Measurements from ENCODE around the gene NRP1. TPM values are rescaled to one million over a fixed set of nuclear protein-coding genes. Genes with fewer than 3 reads are reported as not detected.

The NRP1 gene
- total and polyA plus RNA-seq, 2 of the 8 experiments (the other 6 are each of a cell fraction or from before 2014, with no cell fraction given), result 1.2 to 2.1 TPM

DNA sequence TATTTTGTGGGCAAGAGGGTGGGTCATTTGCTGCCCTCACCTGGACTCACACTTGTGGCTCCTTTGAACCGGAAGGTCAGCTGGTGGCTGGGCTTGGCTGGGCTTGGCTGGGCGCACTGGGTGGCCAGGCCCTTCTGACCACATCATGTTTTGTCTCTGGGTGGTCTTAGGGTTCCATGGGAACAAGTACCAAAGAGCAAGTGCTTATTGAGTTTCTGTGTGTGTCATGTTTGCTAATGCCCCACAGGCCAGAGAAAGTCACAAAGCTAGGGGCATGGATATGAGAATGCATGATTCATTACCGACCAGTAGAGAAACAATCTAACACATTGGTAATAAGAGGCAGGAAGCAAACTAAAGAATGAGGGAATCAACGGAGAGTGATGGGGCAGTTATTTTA is 33.6 kb upstream of the NRP1 start:
- no peak overlapping the region for H4K91ac ChIP-seq (replicated peaks; ENCODE audit: insufficient read length, low read length)

More for the DNA sequence above, 33.6 kb upstream of the NRP1 start:
- no peak overlapping the region for H3K23ac ChIP-seq (ENCODE audit: insufficient read length)
- no peak overlapping the region for H3K4ac ChIP-seq (replicated peaks; ENCODE audit: insufficient read length, low read depth, low read length)
- H4K5ac ChIP-seq (ENCODE audit: insufficient read length, low read depth, low read length), result no peak overlapping the region
- no peak overlapping the region for H4K8ac ChIP-seq (ENCODE audit: extremely low read depth, insufficient read depth, low read length)
- no peaks in the 10 kb centered on the region for H3K79me2 ChIP-seq (ENCODE audit: control insufficient read depth in 1 of 2, insufficient read depth in 2 of 2, low read length in 2 of 2)
- FAIRE-seq, result no peak
- no peak overlapping the region for H3K18ac ChIP-seq (ENCODE audit: extremely low read depth, low read length)
- H4K20me1 ChIP-seq (replicated peaks in 1 of 2; ENCODE audit: control insufficient read depth in 1 of 2, insufficient read depth in 2 of 2, low read length in 2 of 2), result no peaks in the 10 kb centered on the region
- no peak for DNase-seq (ENCODE audit: low read depth in 1 of 2, low spot score in 2 of 2)
- H2BK15ac ChIP-seq (ENCODE audit: low read length), result no peak overlapping the region
- no peak overlapping the region for H3K27ac ChIP-seq (ENCODE audit: low read depth, low read length)
- no peak overlapping the region for H3K4me2 ChIP-seq (ENCODE audit: insufficient read depth in 1 of 2, low read depth in 2 of 2, low read length in 2 of 2)
- H3K56ac ChIP-seq (replicated peaks; ENCODE audit: insufficient read length, low read depth, low read length), result no peak overlapping the region
- H3K4me1 ChIP-seq (replicated peaks in 1 of 4; ENCODE audit: control insufficient read depth in 3 of 4, insufficient read depth in 4 of 4, low read length in 3 of 4), result no peaks in the 10 kb centered on the region
- no peak overlapping the region for H2BK20ac ChIP-seq (ENCODE audit: low read length)
- no peaks in the 10 kb centered on the region for H3K27me3 ChIP-seq (replicated peaks in 1 of 4; ENCODE audit: control insufficient read depth in 3 of 4, extremely low read depth in 1 of 4, insufficient read depth in 3 of 4, low read length in 3 of 4)
- no peak overlapping the region for H2BK5ac ChIP-seq (ENCODE audit: low read depth, low read length)
- no peak overlapping the region for H2BK12ac ChIP-seq (ENCODE audit: low read depth, low read length)
- H3K9ac ChIP-seq (replicated peaks in 1 of 4; ENCODE audit: extremely low read depth in 1 of 4, low read depth in 3 of 4, low read length in 3 of 4), result no peak overlapping the region
- H2AFZ ChIP-seq (ENCODE audit: low read length), result no peak overlapping the region
- POLR2A ChIA-PET (ENCODE audit: partially characterized antibody), result no interaction called here
- CTCF ChIA-PET (ENCODE audit: partially characterized antibody), result no interaction called here
- peaks cover 3% of the 10 kb centered on the region in 2 experiments; a peak in 2 of 4 replicates for H3K9me3 ChIP-seq (ENCODE audit: insufficient read depth in 2 of 2, low read depth in 1 of 2, low read length in 1 of 2)
- TF ChIP-seq EGR1 (IDR thresholded peaks at IDR 0.05; ENCODE audit: borderline replicate concordance, low read depth, low read length) (no peak), TAF7 (optimal IDR thresholded peaks at IDR 0.05; ENCODE audit: borderline replicate concordance, low read depth, low read length) (no peak), SUZ12 (IDR thresholded peaks at IDR 0.05; ENCODE audit: low read length) (no peak), BCL11A (IDR thresholded peaks at IDR 0.05; ENCODE audit: low read depth in 2 of 2, low read length in 2 of 2) (no peak), ZNF274 (IDR thresholded peaks at IDR 0.05; ENCODE audit: borderline replicate concordance, extremely low read depth, low read length) (no peak), POLR2A (IDR thresholded peaks at IDR 0.05; ENCODE audit: control extremely low read depth in 1 of 2, low read depth in 2 of 2, low read length in 2 of 2) (no peak), KDM5A (IDR thresholded peaks at IDR 0.05; ENCODE audit: low read length) (no peak), JUN (IDR thresholded peaks at IDR 0.05; ENCODE audit: low read depth, low read length) (no peak), TBP (IDR thresholded peaks at IDR 0.05; ENCODE audit: low read depth, low read length) (no peak), POLR2AphosphoS5 (IDR thresholded peaks at IDR 0.05; ENCODE audit: low read depth, low read length) (no peak), CTBP2 (IDR thresholded peaks at IDR 0.05; ENCODE audit: borderline replicate concordance, insufficient read depth, insufficient read length, low read length) (no peak)
- no peak overlapping the region for H2AK5ac ChIP-seq (ENCODE audit: low read depth, low read length)
- H2BK120ac ChIP-seq (replicated peaks; ENCODE audit: low read depth, low read length), result no peak overlapping the region
- H3K4me3 ChIP-seq (ENCODE audit: extremely low read depth in 1 of 4, insufficient read depth in 2 of 4, low read depth in 3 of 4, low read length in 4 of 4), result no peak overlapping the region
- no peaks in the 10 kb centered on the region for H3K79me1 ChIP-seq (ENCODE audit: low read depth, low read length)
- WGBS, 2 experiments (ENCODE audit: extremely low coverage in 1 of 2, insufficient coverage in 1 of 2, insufficient read length in 1 of 2, insufficient replicate concordance in 2 of 2, low coverage in 1 of 2, low lambda C conversion rate in 2 of 2, missing lambda C conversion rate in 1 of 2), result 93% methylated on average over 4 of the region's 4 CpGs; no CpG with 5 or more reads in 1 of the 2 experiments
- H3K14ac ChIP-seq (ENCODE audit: insufficient read length), result no peak overlapping the region
- no peaks in the 10 kb centered on the region for H3K36me3 ChIP-seq (ENCODE audit: control insufficient read depth in 2 of 4, insufficient read depth in 4 of 4, low read length in 3 of 4)
- H3K23me2 ChIP-seq (ENCODE audit: low read depth, low read length), result no peaks in the 10 kb centered on the region
